Left lung (tissue), 10 donors: ENCODE measurements around the gene ZNF664. TPM values are rescaled to one million over a fixed set of nuclear protein-coding genes. Genes with fewer than 3 reads are reported as not detected.
A peak's percentile ranks its signal among the peaks of the same experiment; 100 is the strongest.

Experiments used
- ATAC-seq: fragments of 200-7000 bp; cut with Tn5 transposase; one replicate; pipeline ENCODE4 v1.9.1; 2020; ENCODE audit warnings: moderate library complexity
- DNase-seq, 4 donors: peaks; one replicate each; pipeline ENCODE4 v3.0.0-alpha.2; 2013 to 2020
- H3K27ac ChIP-seq, 2 donors: fragments of 200-600 bp; sonication (generic) in 1 of 2; one replicate each; pipeline versions ENCODE4 v1.5.0 to v1.8.0; 2020 to 2021
- H3K27me3 ChIP-seq, 2 donors: fragments of 200-600 bp; sonication (generic) in 1 of 2; one replicate each; pipeline versions ENCODE4 v1.5.0 to v1.8.0; 2020 to 2021
- H3K36me3 ChIP-seq, 2 donors: fragments of 200-600 bp; sonication (generic) in 1 of 2; one replicate each; pipeline versions ENCODE4 v1.5.0 to v1.8.0; 2020 to 2021
- H3K4me1 ChIP-seq, 2 donors: fragments of 200-600 bp; one replicate each; pipeline ENCODE4 v1.8.0; 2021
- H3K4me3 ChIP-seq, 2 donors: fragments of 200-600 bp; sonication (generic) in 1 of 2; one replicate each; pipeline versions ENCODE4 v1.5.0 to v1.8.0; 2020 to 2021; ENCODE audit warnings: mild to moderate bottlenecking in 1 of 2
- H3K9me3 ChIP-seq, 2 donors: fragments of 200-600 bp; sonication (generic) in 1 of 2; one replicate each; pipeline versions ENCODE4 v1.5.0 to v1.8.0; 2020 to 2021
- CTCF ChIP-seq, 2 donors: fragments of 200-600 bp; sonication (generic) in 1 of 2; IDR thresholded peaks; one replicate each; pipeline versions ENCODE4 v1.5.0 to v1.8.0; 2021; ENCODE audit warnings: antibody characterized with exemption in 2 of 2
- intact Hi-C, 2 donors: fragments of 100-400 bp; cut with DNase I; formaldehyde crosslinking; loops; one replicate each; pipeline versions ENCODE4 v1.11.2 to v1.14.2; 2022
- polyA plus RNA-seq, 6 donors: library from polyadenylated mRNA; unstranded; fragments of 120-200 nt; gene quantifications; one replicate each; pipeline ENCODE4 v1.2.1, GENCODE V29; 2013; ENCODE audit not compliant: insufficient read length in 6 of 6
- total RNA-seq, 2 donors: library from RNA; stranded (reverse); fragmentation: NEBNext Ultra II Directional; extraction: Animal tissue kit (Norgen Biotek cat#: 25700); gene quantifications; one replicate each; pipeline ENCODE4 v1.2.1, GENCODE V29; 2021
- donor health status: DM: no; HTN: yes; CAD: no.
- donor health status: DM: no; HTN: no; CAD: no.

The ZNF664 gene
- total and polyA plus RNA-seq, 8 donors: 85.8 to 169 (median 144) TPM

- ATAC-seq: no peak
- Histone ChIP-seq H3K9me3 (no peaks in the 10 kb centered on the region), H3K36me3 (no peaks in the 10 kb centered on the region), H3K4me3 (no peak overlapping the region), H3K4me1 (no peaks in the 10 kb centered on the region), H3K27ac (no peak overlapping the region), H3K27me3 (no peaks in the 10 kb centered on the region)
- intact Hi-C loops: no loop called here
- no peak for DNase-seq
- TF ChIP-seq CTCF (IDR thresholded peaks at IDR 0.05): no peak
Measured at GRCh38 chr12:123928274-123928865, 44.6 kb upstream of the ZNF664 start.

- H3K4me3 ChIP-seq: no peak overlapping the region
- no peak for DNase-seq
- H3K36me3 ChIP-seq: no peaks in the 10 kb centered on the region
- H3K9me3 ChIP-seq: no peaks in the 10 kb centered on the region
- H3K4me1 ChIP-seq: no peaks in the 10 kb centered on the region
- intact Hi-C loops: no loop called here
- no peak overlapping the region for H3K27ac ChIP-seq
- no peak for TF ChIP-seq CTCF (IDR thresholded peaks at IDR 0.05)
- H3K27me3 ChIP-seq: no peaks in the 10 kb centered on the region
- no peak for ATAC-seq
Measured at GRCh38 chr12:123928897-123929296, 44.1 kb upstream of the ZNF664 start.

GRCh38 chr12:123929946-123930583 lies 43.0 kb upstream of the ZNF664 start:
- Histone ChIP-seq H3K9me3 (no peaks in the 10 kb centered on the region), H3K27ac (no peak overlapping the region), H3K4me3 (no peak overlapping the region), H3K4me1 (peaks cover under 1 to 2% of the 10 kb centered on the region in 2 donors), H3K36me3 (peaks cover 0 to 5% of the 10 kb centered on the region in 2 donors), H3K27me3 (no peaks in the 10 kb centered on the region)
- no peak for DNase-seq
- ATAC-seq: no peak
- intact Hi-C loops: no loop called here
- TF ChIP-seq CTCF (IDR thresholded peaks at IDR 0.05): no peak

- DNase-seq (no peak), ATAC-seq (peak; percentile 56)
- Histone ChIP-seq H3K27ac (no peak overlapping the region), H3K27me3 (no peaks in the 10 kb centered on the region), H3K4me3 (no peak overlapping the region), H3K9me3 (no peaks in the 10 kb centered on the region), H3K4me1 (peaks cover 4 to 5% of the 10 kb centered on the region in 2 donors), H3K36me3 (peaks cover 0 to 22% of the 10 kb centered on the region in 2 donors)
- intact Hi-C loops: no loop called here
- TF ChIP-seq CTCF (IDR thresholded peaks at IDR 0.05): no peak
Measured at GRCh38 chr12:123931686-123932321, 41.2 kb upstream of the ZNF664 start.

GRCh38 chr12:123933214-123933613 lies 39.8 kb upstream of the ZNF664 start:
- Histone ChIP-seq H3K36me3 (peaks cover 0 to 29% of the 10 kb centered on the region in 2 donors), H3K9me3 (no peaks in the 10 kb centered on the region), H3K27ac (no peak overlapping the region), H3K4me3 (no peak overlapping the region), H3K27me3 (no peaks in the 10 kb centered on the region), H3K4me1 (peaks cover 9 to 15% of the 10 kb centered on the region in 2 donors)
- no peak for TF ChIP-seq CTCF (IDR thresholded peaks at IDR 0.05)
- ATAC-seq (no peak), DNase-seq (no peak)
- intact Hi-C loops: no loop called here
